Activated CD8-positive, alpha-beta T cell treated with anti-CD3 and anti-CD28 coated beads, Interleukin-2, amount 10 ng/mL, durations not matched to agents 7 days and 5 days (primary cell): ENCODE measurements around the gene TSPEAR. TPM values are rescaled to one million over a fixed set of nuclear protein-coding genes. Genes with fewer than 3 reads are reported as not detected.

Source experiments
- ATAC-seq: fragments of 150-1000 bp; cut with Tn5 transposase; one replicate; pipeline ENCODE4 v1.10.0; 2021; ENCODE audit warnings: moderate library complexity
- CTCF ChIA-PET: fragments of 350-600 bp; sonication (Branson Sonifier 250); formaldehyde crosslinking; loops from one replicate; lab custom pipeline; 2021; ENCODE audit warnings: antibody characterized with exemption; lab: Charles Lee
- POLR2A ChIA-PET: fragments of 350-600 bp; sonication (Branson Sonifier 250); formaldehyde crosslinking; loops from one replicate; lab custom pipeline; 2021; ENCODE audit warnings: antibody characterized with exemption; lab: Charles Lee
- DNase-seq: peaks from one replicate; pipeline ENCODE4 v3.0.0-alpha.2; 2020
- H3K27ac Mint-ChIP-seq: one replicate; pipeline ENCODE4 v1.8.0; 2021; ENCODE audit warnings: mild to moderate bottlenecking, mixed read lengths
- H3K27me3 Mint-ChIP-seq: one replicate; pipeline ENCODE4 v1.8.0; 2021; ENCODE audit warnings: low read depth, mixed read lengths
- H3K36me3 Mint-ChIP-seq: one replicate; pipeline ENCODE4 v1.8.0; 2021; ENCODE audit warnings: low read depth, mixed read lengths
- H3K4me1 Mint-ChIP-seq: one replicate; pipeline ENCODE4 v1.8.0; 2021; ENCODE audit warnings: low read depth, mixed read lengths
- H3K4me3 Mint-ChIP-seq: one replicate; pipeline ENCODE4 v1.8.0; 2021; ENCODE audit warnings: mild to moderate bottlenecking, mixed read lengths
- H3K9me3 Mint-ChIP-seq: one replicate; pipeline ENCODE4 v1.8.0; 2022; ENCODE audit warnings: mixed read lengths; ENCODE audit not compliant: insufficient read depth
- total RNA-seq, 2 experiments: library from RNA; stranded (reverse); gene quantifications; one replicate each; pipeline ENCODE4 v1.2.3, GENCODE V29; 2021

The TSPEAR gene
- total RNA-seq, 2 experiments from 2014 or later: not detected

DNA sequence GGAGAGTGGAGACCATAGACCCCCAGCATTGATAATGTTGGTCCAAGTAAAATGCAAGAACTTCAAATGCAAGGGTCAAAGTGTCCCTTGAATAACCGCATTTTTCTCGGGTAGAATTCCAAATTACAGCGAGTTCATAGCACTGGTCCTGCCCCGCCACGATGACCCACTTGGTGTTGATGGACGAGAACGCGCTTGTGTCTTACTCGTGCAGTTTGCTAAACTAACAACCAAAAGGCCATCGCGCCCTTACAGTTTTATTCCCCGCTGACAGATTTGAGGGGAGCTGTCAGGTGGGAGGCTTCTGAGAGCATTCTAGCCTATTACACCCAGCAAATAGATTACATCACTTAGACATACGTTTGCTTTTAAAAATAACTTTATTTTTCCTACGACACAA, 17.3 kb upstream of the TSPEAR start:
- Mint-ChIP-seq H3K36me3 (no peaks in the 10 kb centered on the region), H3K9me3 (no peaks in the 10 kb centered on the region), H3K27ac (no peak overlapping the region), H3K4me3 (no peak overlapping the region), H3K27me3 (peaks cover 16% of the 10 kb centered on the region), H3K4me1 (no peaks in the 10 kb centered on the region)
- ChIA-PET CTCF (no interaction called here), POLR2A (no interaction called here)
- DNase-seq: no peak
- ATAC-seq: no peak

DNA sequence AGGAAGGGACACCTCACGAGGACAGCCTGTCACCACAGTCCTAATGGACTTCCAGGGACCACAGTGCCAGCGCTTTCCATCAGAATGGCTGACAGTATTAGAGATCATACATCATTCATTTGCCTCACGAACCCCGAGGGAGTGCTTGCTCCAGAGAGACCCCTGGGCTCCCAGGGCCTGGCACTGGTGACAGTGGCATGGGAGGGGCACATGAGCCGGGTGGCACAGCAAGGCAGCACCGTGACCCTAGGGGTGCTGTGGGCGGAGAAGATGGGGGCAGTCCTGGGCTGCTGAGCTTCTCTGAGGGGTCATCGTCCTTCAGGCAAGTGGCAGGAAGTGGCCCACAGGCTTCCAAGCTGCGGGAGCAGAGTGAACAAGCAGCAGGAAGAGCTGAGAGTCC, 16.4 kb upstream of the TSPEAR start:
- ChIA-PET POLR2A (no interaction called here), CTCF (no interaction called here)
- no peak overlapping the region for H3K4me3 Mint-ChIP-seq
- no peak overlapping the region for H3K27ac Mint-ChIP-seq
- H3K27me3 Mint-ChIP-seq: peaks cover 23% of the 10 kb centered on the region
- H3K36me3 Mint-ChIP-seq: peaks cover under 1% of the 10 kb centered on the region
- H3K4me1 Mint-ChIP-seq: peaks cover 8% of the 10 kb centered on the region
- ATAC-seq: no peak
- DNase-seq: no peak
- no peaks in the 10 kb centered on the region for H3K9me3 Mint-ChIP-seq

DNA sequence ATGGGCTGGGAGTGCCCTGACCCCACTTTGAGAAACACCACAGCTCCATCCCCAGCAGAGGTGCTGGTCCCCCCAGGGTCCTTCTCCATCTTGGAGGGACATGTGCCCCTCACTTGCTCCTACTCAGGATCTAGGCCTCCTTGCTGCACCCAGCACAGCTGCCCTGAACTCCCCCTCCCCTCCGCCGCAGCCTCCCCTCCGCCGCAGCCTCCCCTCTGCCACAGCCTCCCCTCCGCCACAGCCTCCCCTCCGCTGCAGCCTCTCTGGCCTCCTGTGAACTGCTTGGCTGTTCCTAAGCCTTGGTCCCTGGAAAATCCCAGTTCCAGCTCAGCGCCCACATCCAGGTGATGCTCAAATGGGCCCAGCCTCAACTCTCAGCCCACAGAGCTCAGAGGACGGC, 15.9 kb upstream of the TSPEAR start:
- no peak overlapping the region for H3K4me3 Mint-ChIP-seq
- H3K36me3 Mint-ChIP-seq: peaks cover 3% of the 10 kb centered on the region
- H3K27ac Mint-ChIP-seq: no peak overlapping the region
- DNase-seq (no peak), ATAC-seq (no peak)
- H3K4me1 Mint-ChIP-seq: peaks cover 10% of the 10 kb centered on the region
- CTCF ChIA-PET: no interaction called here
- POLR2A ChIA-PET: no interaction called here
- no peaks in the 10 kb centered on the region for H3K9me3 Mint-ChIP-seq
- peaks cover 27% of the 10 kb centered on the region for H3K27me3 Mint-ChIP-seq

DNA sequence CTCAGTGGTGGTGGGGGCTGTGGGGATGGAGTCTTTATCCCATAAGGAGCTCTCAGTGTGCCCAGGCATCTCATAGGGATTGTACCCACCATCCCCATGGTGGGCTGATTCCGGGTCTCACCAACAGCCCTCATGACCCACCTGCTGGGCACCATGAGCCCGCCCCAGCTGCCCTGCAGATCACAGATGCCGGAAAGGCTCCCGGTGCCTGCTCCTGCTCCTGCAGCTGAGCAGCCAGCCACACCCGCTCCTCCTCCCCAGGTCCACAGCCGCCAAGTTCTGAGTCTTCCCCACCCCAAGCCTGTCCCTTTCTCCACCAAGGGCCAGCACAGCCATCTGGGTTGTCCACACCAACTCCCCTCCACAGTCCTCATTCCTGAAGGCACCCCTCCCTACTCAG, 15.5 kb upstream of the TSPEAR start:
- H3K9me3 Mint-ChIP-seq: no peaks in the 10 kb centered on the region
- H3K27me3 Mint-ChIP-seq: peaks cover 27% of the 10 kb centered on the region
- H3K27ac Mint-ChIP-seq: no peak overlapping the region
- CTCF ChIA-PET: no interaction called here
- DNase-seq (no peak), ATAC-seq (no peak)
- H3K4me3 Mint-ChIP-seq: no peak overlapping the region
- peaks cover 3% of the 10 kb centered on the region for H3K36me3 Mint-ChIP-seq
- POLR2A ChIA-PET: no interaction called here
- H3K4me1 Mint-ChIP-seq: peaks cover 10% of the 10 kb centered on the region

DNA sequence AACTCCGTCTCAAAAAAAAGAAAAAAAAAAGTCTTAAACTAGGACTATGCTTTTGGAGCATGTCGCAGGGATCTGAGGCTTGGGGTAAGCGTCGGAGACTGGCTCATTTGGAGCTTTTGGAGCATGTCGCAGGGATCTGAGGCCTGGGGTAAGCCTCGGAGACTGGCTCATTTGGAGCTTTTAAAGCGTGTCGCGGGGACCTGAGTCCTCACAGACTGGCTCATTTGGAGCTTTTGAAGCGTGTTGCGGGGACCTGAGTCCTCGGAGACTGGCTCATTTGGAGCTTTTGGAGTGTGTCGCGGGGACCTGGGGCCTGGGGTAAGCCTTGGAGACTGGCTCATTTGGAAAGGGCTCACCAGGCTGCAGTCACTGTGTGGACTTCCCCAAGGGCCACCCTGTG, 13.6 kb upstream of the TSPEAR start:
- CTCF ChIA-PET: no interaction called here
- POLR2A ChIA-PET: no interaction called here
- Mint-ChIP-seq H3K9me3 (no peaks in the 10 kb centered on the region), H3K27ac (no peak overlapping the region), H3K27me3 (peaks cover 36% of the 10 kb centered on the region), H3K4me1 (peaks cover 10% of the 10 kb centered on the region), H3K4me3 (no peak overlapping the region), H3K36me3 (peaks cover 3% of the 10 kb centered on the region)
- no peak for ATAC-seq
- DNase-seq: no peak

DNA sequence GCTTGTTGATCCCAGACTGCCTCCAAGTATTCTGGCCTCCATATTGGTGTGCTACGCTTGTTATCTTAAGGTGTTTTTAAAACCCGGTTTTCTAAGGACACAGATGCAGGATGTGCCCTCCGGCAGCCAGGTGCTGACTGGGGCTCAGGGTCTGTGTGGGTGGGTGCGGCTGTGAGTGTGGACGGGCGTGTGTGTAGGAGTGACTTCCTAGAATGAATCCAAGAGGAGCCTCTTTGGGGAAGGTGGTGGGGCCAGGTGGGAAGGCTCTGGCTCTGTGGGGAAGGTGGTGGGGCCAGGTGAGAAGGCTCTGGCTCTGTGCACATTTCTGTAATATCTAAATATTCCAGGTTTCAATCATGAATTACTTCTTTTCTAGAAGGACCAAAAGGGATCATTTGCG, 12.8 kb upstream of the TSPEAR start:
- H3K27me3 Mint-ChIP-seq: peaks cover 42% of the 10 kb centered on the region
- peaks cover 3% of the 10 kb centered on the region for H3K36me3 Mint-ChIP-seq
- ChIA-PET CTCF (no interaction called here), POLR2A (no interaction called here)
- H3K4me1 Mint-ChIP-seq: peaks cover 10% of the 10 kb centered on the region
- DNase-seq (no peak), ATAC-seq (no peak)
- no peak overlapping the region for H3K27ac Mint-ChIP-seq
- H3K9me3 Mint-ChIP-seq: no peaks in the 10 kb centered on the region
- H3K4me3 Mint-ChIP-seq: no peak overlapping the region

DNA sequence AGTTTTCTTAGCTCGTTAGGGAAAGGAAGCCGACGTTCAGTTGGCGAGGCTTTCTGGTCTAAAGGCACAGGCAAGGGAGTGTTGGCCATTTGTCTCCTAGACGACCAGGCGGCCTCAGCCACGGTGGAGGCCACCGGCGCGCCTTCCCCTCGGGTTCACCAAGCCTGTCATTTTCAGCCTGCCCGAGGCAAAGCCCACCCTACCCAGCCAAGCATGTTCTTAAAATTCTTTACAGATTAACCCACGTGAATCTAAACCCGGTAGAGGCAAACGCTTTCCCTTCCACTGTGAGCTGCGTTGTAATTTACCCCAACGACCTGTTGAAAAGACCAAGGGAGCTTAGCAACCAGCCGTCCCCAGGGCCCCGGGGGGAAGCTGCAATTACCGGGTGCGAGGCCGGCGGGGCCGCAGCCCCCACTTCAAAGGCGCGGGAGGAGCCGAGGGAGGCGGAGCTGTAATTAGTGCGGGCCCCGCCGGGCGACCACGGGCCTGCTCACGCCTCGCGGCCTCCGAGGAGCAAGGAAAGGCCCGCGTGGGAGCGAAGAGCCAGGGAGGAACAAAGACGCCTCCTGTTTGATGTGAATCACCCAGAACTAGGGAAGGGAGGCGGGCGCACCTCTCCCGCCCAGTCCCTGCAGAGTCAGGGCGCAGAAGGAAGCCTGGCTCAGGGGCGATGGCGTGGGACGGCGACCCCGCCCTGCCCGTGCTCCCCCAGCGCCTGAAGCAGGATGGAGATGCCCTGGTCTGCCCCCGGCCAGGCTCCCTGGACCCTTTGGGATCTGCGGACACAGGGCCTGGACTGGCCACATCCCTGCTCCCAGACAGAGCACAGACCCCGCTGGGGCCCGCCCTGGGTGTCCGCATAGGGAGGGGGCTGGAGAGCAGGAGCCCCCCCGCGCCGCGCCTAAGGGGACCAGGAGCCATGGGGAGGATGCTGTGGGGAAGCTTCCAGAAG, 12.1 kb upstream of the TSPEAR start:
- Mint-ChIP-seq H3K27ac (no peak overlapping the region), H3K4me3 (no peak overlapping the region), H3K4me1 (peaks cover 10% of the 10 kb centered on the region), H3K9me3 (no peaks in the 10 kb centered on the region), H3K27me3 (peaks cover 50% of the 10 kb centered on the region), H3K36me3 (peaks cover 3% of the 10 kb centered on the region)
- DNase-seq (no peak), ATAC-seq (peak; percentile 61)
- ChIA-PET CTCF (interaction anchor here (1.1 kb wide), 1 partner anchor 39 kb away, joined by 3 read pairs; no protein-coding TSS in a partner anchor), POLR2A (interaction anchor here (1.0 kb wide), 1 partner anchor 17 kb away, joined by 4 read pairs; no protein-coding TSS in a partner anchor)

DNA sequence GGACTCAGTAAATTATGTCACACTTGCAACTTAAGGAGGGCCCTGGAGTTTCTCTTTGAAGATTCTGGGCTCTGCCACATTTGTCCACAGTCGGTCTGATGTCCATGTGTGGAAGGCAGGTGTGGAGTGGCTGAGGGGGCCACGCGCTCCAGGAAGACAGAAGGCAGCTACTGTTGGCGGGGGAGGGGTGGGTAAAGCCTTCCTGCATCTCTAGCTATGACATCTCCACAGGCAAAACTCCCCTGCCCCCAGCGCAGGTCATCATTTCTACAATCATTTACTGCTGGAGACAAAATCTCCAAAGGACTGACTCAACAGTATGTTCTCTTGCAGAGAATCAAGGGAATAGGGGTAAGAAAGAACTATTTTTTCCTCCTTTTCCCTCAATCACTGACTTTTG, 11.4 kb upstream of the TSPEAR start:
- ATAC-seq: no peak
- H3K27me3 Mint-ChIP-seq: peaks cover 56% of the 10 kb centered on the region
- ChIA-PET POLR2A (interaction anchor here (1.0 kb wide), 1 partner anchor 17 kb away, joined by 4 read pairs; no protein-coding TSS in a partner anchor), CTCF (interaction anchor here (1.1 kb wide), 1 partner anchor 39 kb away, joined by 3 read pairs; no protein-coding TSS in a partner anchor)
- no peak overlapping the region for H3K4me3 Mint-ChIP-seq
- no peak for DNase-seq
- H3K27ac Mint-ChIP-seq: no peak overlapping the region
- H3K9me3 Mint-ChIP-seq: no peaks in the 10 kb centered on the region
- peaks cover 3% of the 10 kb centered on the region for H3K36me3 Mint-ChIP-seq
- peaks cover 10% of the 10 kb centered on the region for H3K4me1 Mint-ChIP-seq

DNA sequence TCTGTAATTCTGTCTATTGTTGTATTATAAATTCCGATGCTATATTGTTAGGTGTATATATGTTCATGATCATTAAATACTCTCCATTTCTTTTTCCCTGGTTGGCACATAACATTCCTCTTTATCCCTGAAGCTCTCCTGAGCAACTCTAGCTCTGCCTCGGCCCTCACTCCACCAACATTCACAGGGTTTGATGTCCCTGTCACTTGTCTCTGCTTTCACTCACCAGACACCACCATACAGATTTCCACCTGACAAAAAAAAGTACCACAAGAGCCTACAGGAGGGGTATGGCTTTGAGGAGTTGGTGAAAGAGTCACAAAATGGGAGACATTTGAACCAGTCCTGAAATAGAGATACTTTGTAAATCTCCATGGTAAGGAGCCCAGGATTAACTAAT, 8.8 kb upstream of the TSPEAR start:
- ChIA-PET POLR2A (no interaction called here), CTCF (interaction anchor here (1.1 kb wide), 1 partner anchor 9 kb away, joined by 3 read pairs; the partner anchor contains the start of gene TSPEAR)
- ATAC-seq (no peak), DNase-seq (no peak)
- H3K4me3 Mint-ChIP-seq: no peak overlapping the region
- peaks cover 56% of the 10 kb centered on the region for H3K27me3 Mint-ChIP-seq
- no peak overlapping the region for H3K27ac Mint-ChIP-seq
- peaks cover 12% of the 10 kb centered on the region for H3K4me1 Mint-ChIP-seq
- H3K9me3 Mint-ChIP-seq: no peaks in the 10 kb centered on the region
- peaks cover 3% of the 10 kb centered on the region for H3K36me3 Mint-ChIP-seq

DNA sequence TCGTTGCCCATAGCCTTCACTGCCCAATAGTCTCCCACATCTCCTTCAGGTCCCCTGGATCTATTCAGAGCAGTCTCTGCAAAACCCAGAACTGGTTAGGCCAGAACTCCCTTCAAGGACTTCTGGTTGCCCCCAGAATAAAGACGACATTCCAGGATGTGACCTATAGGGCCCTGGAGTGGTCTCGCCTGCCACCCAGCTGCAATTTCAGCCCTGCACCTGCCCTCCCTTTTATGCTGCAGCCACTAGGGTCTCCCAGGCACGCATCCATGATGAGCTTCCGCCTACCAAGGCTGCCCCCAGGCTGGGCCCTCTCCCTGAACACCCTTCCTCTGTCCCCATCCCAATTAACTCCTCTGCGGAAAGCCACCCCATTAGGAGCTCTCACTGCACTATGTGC, 7.2 kb upstream of the TSPEAR start:
- Mint-ChIP-seq H3K27ac (no peak overlapping the region), H3K4me3 (no peak overlapping the region), H3K4me1 (peaks cover 16% of the 10 kb centered on the region), H3K36me3 (peaks cover 3% of the 10 kb centered on the region), H3K9me3 (no peaks in the 10 kb centered on the region), H3K27me3 (peaks cover 64% of the 10 kb centered on the region)
- ATAC-seq: no peak
- ChIA-PET CTCF (interaction anchor here (1.4 kb wide), 1 partner anchor 75 kb away, joined by 5 read pairs; no protein-coding TSS in a partner anchor), POLR2A (no interaction called here)
- DNase-seq: no peak

DNA sequence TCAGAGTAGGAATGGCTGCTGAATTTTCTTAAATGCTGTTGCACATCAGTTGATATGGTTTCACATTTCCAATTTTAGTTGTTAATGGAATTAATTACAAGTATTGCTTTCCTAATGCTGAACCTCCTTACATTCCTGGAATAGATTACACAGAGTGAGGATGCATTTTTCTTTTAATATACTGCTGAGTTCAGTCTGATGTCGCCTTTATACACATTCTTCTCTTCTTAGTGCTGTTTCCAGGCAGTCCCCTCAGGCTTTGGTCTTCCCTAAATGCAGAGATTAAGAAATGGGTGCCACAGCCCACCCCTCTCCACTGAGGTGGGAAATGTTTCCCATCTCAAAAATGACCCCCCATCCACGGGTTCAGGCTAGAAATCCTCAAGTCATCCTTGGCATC, 6.7 kb upstream of the TSPEAR start:
- peaks cover 11% of the 10 kb centered on the region for H3K4me1 Mint-ChIP-seq
- no peak overlapping the region for H3K27ac Mint-ChIP-seq
- H3K36me3 Mint-ChIP-seq: peaks cover 3% of the 10 kb centered on the region
- ATAC-seq: no peak
- DNase-seq: no peak
- ChIA-PET POLR2A (no interaction called here), CTCF (no interaction called here)
- no peak overlapping the region for H3K4me3 Mint-ChIP-seq
- no peaks in the 10 kb centered on the region for H3K9me3 Mint-ChIP-seq
- H3K27me3 Mint-ChIP-seq: peaks cover 66% of the 10 kb centered on the region

DNA sequence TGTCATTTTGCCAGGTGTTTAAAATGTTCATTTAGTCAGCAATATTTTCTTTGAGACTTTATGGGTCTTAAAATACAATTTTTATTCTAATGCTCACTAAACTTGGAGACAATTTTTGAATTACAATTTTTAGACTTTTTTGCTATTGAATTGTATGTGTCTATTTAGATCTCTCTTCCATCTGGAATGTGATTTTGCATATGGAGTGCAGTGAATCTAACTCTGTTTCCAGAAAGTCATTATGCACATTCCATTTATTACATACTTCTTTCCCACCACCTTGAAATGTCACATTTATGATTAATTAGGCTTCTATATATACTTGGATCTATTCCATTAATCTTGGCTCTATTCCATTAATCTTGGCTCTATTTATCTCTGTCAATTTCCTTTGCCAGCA, 5.6 kb upstream of the TSPEAR start:
- no peak for ATAC-seq
- Mint-ChIP-seq H3K9me3 (no peaks in the 10 kb centered on the region), H3K4me1 (peaks cover 5% of the 10 kb centered on the region), H3K36me3 (no peaks in the 10 kb centered on the region), H3K27me3 (peaks cover 66% of the 10 kb centered on the region), H3K27ac (no peak overlapping the region), H3K4me3 (no peak overlapping the region)
- DNase-seq: no peak
- CTCF ChIA-PET: no interaction called here
- POLR2A ChIA-PET: no interaction called here
